ENCODE measurements around the gene TNFAIP8L1. TPM values are rescaled to one million over a fixed set of nuclear protein-coding genes. Genes with fewer than 3 reads are reported as not detected.

TNFAIP8L1 gene
- total and polyA plus RNA-seq, 10 donors: 12.5 to 39.8 (median 27.1) TPM

- no peak for DNase-seq
- 95 to 97% (median 96%) methylated on average over 31 to 45 of the region's 45 CpGs for WGBS, 5 donors
- no peaks in the 10 kb centered on the region for H3K27me3 ChIP-seq (replicated peaks in 1 of 7)
- peak in 1 of 3 donors; percentile 10 for TF ChIP-seq POLR2AphosphoS5 (IDR thresholded peaks at IDR 0.05)
- TF ChIP-seq, protein P1, sequence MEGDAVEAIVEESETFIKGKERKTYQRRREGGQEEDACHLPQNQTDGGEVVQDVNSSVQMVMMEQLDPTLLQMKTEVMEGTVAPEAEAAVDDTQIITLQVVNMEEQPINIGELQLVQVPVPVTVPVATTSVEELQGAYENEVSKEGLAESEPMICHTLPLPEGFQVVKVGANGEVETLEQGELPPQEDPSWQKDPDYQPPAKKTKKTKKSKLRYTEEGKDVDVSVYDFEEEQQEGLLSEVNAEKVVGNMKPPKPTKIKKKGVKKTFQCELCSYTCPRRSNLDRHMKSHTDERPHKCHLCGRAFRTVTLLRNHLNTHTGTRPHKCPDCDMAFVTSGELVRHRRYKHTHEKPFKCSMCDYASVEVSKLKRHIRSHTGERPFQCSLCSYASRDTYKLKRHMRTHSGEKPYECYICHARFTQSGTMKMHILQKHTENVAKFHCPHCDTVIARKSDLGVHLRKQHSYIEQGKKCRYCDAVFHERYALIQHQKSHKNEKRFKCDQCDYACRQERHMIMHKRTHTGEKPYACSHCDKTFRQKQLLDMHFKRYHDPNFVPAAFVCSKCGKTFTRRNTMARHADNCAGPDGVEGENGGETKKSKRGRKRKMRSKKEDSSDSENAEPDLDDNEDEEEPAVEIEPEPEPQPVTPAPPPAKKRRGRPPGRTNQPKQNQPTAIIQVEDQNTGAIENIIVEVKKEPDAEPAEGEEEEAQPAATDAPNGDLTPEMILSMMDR (IDR thresholded peaks at IDR 0.05 in 8 of 11, conservative IDR thresholded peaks at IDR 0.05 in 3 of 11): no peak
- intact Hi-C loops (cut with DNase I; ENCODE audit: low total_unique reads): no loop called here
- no peaks in the 10 kb centered on the region for H3K4me1 ChIP-seq
- no peak overlapping the region for H3K27ac ChIP-seq
- peaks cover 0 to 100% (median 89%) of the 10 kb centered on the region in 6 donors for H3K36me3 ChIP-seq
- H3K9me3 ChIP-seq: no peaks in the 10 kb centered on the region
- H3K4me3 ChIP-seq: no peak overlapping the region
Observed at GRCh38 chr19:4682417-4683200, 43.3 kb downstream of the TNFAIP8L1 start.

DNA sequence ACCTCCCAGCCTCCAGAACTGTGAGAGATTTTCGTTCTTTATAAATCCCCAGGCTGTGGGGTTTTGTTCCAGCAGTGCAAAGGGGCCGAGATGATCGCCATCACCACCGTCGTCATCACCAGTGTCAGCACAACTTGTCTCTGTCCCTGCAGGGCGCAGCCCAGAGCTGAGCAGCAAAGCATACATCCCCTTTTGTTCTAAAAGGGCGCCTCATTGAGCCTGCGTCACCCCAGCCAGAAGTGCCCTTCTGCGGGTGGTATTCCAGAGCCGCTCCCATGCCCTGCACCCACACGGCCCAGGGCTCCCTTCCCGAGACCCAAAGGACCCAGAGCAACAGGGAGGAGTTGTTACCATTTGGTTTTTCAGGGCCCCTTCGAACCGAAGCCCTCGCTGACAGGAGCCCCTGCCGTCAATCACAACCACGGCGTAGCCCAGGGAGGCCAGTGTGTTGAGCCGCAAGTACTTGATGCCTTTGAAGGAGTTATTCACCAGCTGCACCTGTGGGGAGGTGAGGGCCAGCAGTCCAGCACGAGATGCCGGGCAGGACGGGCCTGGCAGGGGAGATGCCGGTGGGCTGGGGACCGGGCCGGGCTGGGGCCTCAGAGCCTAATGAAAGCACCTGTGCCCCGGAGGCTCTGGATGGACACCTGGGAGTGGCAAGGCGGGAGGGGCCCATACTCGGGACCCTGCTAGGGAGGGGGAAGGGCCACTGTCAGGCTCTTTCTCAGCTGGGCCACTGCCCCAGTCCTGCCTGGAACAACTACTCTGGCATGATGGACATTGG, 45.2 kb downstream of the TNFAIP8L1 start:
- WGBS, 5 donors: 95 to 96% (median 95%) methylated on average over 21 to 28 of the region's 28 CpGs
- no peak for TF ChIP-seq POLR2AphosphoS5 (IDR thresholded peaks at IDR 0.05)
- no peak for TF ChIP-seq POLR2A (IDR thresholded peaks at IDR 0.05)
- TF ChIP-seq, protein P1 (IDR thresholded peaks at IDR 0.05 in 8 of 11, conservative IDR thresholded peaks at IDR 0.05 in 3 of 11): no peak
- no peak overlapping the region for H3K27ac ChIP-seq
- H3K27me3 ChIP-seq (replicated peaks in 1 of 7): no peaks in the 10 kb centered on the region
- H3K9me3 ChIP-seq: no peaks in the 10 kb centered on the region
- no peaks in the 10 kb centered on the region for H3K4me1 ChIP-seq
- no peak for DNase-seq
- intact Hi-C loops (cut with DNase I; ENCODE audit: low total_unique reads): no loop called here
- peaks cover 2 to 100% (median 95%) of the 10 kb centered on the region in 6 donors for H3K36me3 ChIP-seq
- no peak overlapping the region for H3K4me3 ChIP-seq

GRCh38 chr19:4686700-4687099, 47.4 kb downstream of the TNFAIP8L1 start:
- H3K27ac ChIP-seq: no peak overlapping the region
- no peaks in the 10 kb centered on the region for H3K27me3 ChIP-seq (replicated peaks in 1 of 7)
- peaks cover 2 to 100% (median 92%) of the 10 kb centered on the region in 6 donors for H3K36me3 ChIP-seq
- no peak for DNase-seq
- H3K9me3 ChIP-seq: no peaks in the 10 kb centered on the region
- H3K4me1 ChIP-seq: peaks cover 0 to 6% (median 0%) of the 10 kb centered on the region in 6 donors
- intact Hi-C loops (cut with DNase I; ENCODE audit: low total_unique reads): no loop called here
- 85 to 97% (median 95%) methylated on average over 9 to 10 of the region's 10 CpGs for WGBS, 5 donors
- TF ChIP-seq, protein P1 (IDR thresholded peaks at IDR 0.05 in 8 of 11, conservative IDR thresholded peaks at IDR 0.05 in 3 of 11): no peak
- TF ChIP-seq POLR2AphosphoS5 (IDR thresholded peaks at IDR 0.05): peak in 2 of 3 donors; percentile 6 to 13
- no peak for TF ChIP-seq POLR2A (IDR thresholded peaks at IDR 0.05)
- H3K4me3 ChIP-seq: no peak overlapping the region

- intact Hi-C loops (cut with DNase I; ENCODE audit: low total_unique reads): no loop called here
- 84 to 90% (median 87%) methylated on average over 11 of the region's 11 CpGs for WGBS, 5 donors
- Histone ChIP-seq H3K9me3 (no peaks in the 10 kb centered on the region), H3K27me3 (replicated peaks in 1 of 7) (no peaks in the 10 kb centered on the region), H3K4me3 (no peak overlapping the region), H3K36me3 (peaks cover 3 to 100% (median 92%) of the 10 kb centered on the region in 6 donors), H3K27ac (no peak overlapping the region), H3K4me1 (peaks cover 0 to 6% (median 0%) of the 10 kb centered on the region in 6 donors)
- DNase-seq: no peak
- TF ChIP-seq POLR2AphosphoS5 (IDR thresholded peaks at IDR 0.05): no peak
Observed at GRCh38 chr19:4687396-4687795, 48.1 kb downstream of the TNFAIP8L1 start.

Measured in spleen (tissue), 11 donors.